Measurements from ENCODE around the gene FAF1. TPM values are rescaled to one million over a fixed set of nuclear protein-coding genes. Genes with fewer than 3 reads are reported as not detected.

The FAF1 gene
- total RNA-seq, 4 donors from 2014 or later = 32.3 to 51.4 (median 36.1) TPM

DNA sequence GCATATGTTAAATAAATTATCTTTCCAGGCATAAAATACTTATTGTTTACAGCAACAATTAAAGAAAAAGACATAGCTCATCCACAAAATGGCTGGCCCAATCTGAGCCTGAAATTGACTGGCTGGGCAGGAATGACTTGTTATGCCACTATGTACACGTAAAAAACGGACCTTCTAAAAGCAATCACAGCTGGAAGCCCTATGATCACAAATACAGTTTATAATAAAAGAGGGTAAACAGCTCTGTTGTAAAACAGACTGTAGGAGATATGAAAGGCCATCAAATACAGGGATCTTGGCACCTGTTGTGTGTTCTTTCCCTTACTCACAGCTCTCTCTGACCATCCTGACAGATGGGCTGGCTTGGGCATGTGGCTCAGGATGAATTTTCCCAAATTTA, 466.4 kb downstream of the FAF1 start:
- ATAC-seq (ENCODE audit: low FRiP score) (no peak), DNase-seq (ENCODE audit: low spot score) (no peak)
- TF ChIP-seq, protein P1, sequence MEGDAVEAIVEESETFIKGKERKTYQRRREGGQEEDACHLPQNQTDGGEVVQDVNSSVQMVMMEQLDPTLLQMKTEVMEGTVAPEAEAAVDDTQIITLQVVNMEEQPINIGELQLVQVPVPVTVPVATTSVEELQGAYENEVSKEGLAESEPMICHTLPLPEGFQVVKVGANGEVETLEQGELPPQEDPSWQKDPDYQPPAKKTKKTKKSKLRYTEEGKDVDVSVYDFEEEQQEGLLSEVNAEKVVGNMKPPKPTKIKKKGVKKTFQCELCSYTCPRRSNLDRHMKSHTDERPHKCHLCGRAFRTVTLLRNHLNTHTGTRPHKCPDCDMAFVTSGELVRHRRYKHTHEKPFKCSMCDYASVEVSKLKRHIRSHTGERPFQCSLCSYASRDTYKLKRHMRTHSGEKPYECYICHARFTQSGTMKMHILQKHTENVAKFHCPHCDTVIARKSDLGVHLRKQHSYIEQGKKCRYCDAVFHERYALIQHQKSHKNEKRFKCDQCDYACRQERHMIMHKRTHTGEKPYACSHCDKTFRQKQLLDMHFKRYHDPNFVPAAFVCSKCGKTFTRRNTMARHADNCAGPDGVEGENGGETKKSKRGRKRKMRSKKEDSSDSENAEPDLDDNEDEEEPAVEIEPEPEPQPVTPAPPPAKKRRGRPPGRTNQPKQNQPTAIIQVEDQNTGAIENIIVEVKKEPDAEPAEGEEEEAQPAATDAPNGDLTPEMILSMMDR (IDR thresholded peaks at IDR 0.05) = no peak

DNA sequence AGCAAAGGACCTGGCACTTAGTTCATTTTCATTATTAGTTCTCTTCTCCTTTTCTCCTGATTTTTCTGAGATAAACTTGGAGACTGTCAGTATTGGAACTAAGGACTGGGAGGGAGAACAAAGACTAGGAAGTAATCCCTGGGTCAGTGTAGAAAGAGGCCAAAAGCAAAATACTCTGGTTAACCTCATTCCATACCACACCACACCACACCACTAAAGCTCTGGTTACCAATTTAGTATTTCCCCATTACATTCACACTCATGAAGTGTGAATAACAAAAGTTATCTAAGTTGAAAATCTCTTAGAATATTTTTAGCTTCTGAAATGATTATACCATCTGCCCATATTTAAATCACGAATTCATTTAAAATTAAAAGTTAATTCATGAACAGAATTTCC, 467.9 kb downstream of the FAF1 start:
- TF ChIP-seq, protein P1 (IDR thresholded peaks at IDR 0.05) = no peak
- ATAC-seq (ENCODE audit: low FRiP score) (no peak), DNase-seq (ENCODE audit: low spot score) (no peak)

DNA sequence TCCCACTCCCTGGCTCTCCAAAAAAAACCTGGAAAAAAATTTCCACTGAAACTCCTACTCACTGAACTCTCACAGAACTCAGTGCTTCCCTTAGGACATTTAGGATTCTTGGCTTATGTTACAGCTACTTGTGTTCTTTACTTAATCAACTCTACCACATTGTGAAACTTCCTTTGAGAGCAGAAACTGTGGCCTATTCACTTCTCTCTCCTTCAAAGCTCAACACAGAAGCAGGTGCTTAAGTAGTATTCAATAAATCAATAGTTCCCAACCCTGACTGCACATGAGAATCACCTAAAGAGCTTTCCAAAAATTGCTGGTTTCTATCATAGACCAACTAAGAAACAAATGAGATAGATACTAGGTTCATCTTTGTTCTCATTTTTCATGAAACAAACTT, 468.9 kb downstream of the FAF1 start:
- DNase-seq (ENCODE audit: low spot score) = no peak
- ATAC-seq (ENCODE audit: low FRiP score) = no peak
- TF ChIP-seq, protein P1 (IDR thresholded peaks at IDR 0.05) = no peak

DNA sequence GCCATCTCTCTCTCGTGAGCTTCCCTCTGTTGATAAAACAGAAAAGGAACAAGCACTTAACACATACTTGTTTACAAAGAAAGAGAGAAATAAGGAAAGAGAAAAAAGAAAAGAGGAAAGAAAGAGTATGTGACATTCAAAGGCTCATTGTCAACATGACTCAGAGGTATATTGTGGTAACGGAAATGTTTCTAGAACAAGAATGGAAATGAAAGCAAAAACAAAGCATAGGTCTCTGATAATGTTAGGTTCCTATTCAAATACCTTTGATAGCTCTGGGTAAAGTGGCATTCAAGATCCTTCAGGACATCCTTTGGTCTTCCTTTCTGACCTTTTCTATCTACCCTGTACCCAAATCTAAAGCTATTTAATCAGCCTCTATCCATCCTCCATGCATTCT, 469.4 kb downstream of the FAF1 start:
- no peak for DNase-seq (ENCODE audit: low spot score)
- ATAC-seq (ENCODE audit: low FRiP score) = no peak
- TF ChIP-seq, protein P1 (IDR thresholded peaks at IDR 0.05) = no peak

DNA sequence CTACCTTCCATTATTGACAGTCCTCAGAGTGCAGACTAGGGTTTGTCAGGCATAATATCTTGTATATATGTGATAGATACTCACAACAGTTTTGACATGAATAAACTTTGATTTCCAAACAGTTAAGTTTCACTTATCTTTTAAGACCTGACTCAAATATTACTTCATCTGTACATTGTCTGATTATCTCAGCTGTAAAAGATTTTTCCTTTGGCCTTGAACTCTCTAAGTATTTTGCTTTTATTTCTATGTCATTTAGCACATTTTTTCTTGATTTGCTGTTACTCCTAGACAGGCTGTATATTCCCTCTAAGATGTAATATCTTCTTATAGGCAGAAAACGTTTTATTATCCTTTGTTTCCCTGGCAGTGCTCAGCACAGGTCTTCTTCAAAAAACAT, 471.2 kb downstream of the FAF1 start:
- TF ChIP-seq, protein P1 (IDR thresholded peaks at IDR 0.05) = no peak
- no peak for DNase-seq (ENCODE audit: low spot score)
- no peak for ATAC-seq (ENCODE audit: low FRiP score)

DNA sequence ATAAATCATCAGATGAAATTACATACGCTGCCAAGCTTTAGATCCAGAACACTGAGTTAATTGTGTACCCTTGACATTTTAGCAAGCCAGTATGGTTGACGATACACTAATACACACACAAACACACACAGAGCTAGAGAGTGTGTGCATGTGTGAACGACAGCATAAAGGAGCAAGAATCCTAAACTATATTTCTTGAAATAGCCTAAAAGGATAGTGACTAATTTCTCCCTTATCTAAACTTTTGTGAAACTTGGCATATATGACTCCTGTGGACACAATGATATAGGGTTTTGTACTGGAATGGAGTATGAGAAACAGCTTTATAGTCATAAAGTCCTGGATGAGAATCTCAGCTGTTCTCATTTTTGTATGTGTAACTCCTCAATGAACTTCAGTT, 471.7 kb downstream of the FAF1 start:
- no peak for DNase-seq (ENCODE audit: low spot score)
- no peak for ATAC-seq (ENCODE audit: low FRiP score)
- TF ChIP-seq, protein P1 (IDR thresholded peaks at IDR 0.05) = no peak

DNA sequence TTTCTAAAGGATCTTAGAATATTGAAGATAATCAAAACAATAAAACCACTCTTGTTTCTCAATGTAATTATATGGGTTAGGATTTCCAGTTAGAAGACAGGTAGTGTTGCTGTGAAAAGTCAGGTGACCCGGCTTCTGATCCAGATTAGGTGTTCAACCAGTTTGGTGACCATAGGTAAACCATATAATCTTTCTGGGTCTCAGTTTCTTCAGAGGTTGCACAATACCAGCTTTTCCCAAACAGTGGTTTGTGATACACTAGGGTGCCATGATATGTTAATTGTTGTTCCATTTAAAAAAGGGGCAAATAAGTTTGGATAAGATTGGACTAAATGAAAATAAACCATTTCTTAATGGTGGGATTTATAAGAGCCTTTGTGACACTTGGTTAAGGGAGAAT, 472.3 kb downstream of the FAF1 start:
- no peak for DNase-seq (ENCODE audit: low spot score)

More for the DNA sequence above, 472.3 kb downstream of the FAF1 start:
- no peak for ATAC-seq (ENCODE audit: low FRiP score)
- TF ChIP-seq, protein P1 (IDR thresholded peaks at IDR 0.05) = no peak
